Lower leg skin (tissue), 3 donors: ENCODE results near the gene ATRN.

Source experiments
- CTCF ChIP-seq, 3 donors: fragments of 450-650 bp; IDR thresholded peaks; one replicate each; pipeline ENCODE4 v1.5.1; 2016; ENCODE audit warnings: antibody characterized with exemption in 3 of 3, mild to moderate bottlenecking in 3 of 3, moderate library complexity in 2 of 3
- POLR2A ChIP-seq, 2 donors: fragments of 450-650 bp; IDR thresholded peaks; one replicate each; pipeline ENCODE4 v1.6.1; 2016 to 2017; ENCODE audit warnings: antibody characterized with exemption in 2 of 2, mild to moderate bottlenecking in 1 of 2, moderate library complexity in 1 of 2

- no peak for TF ChIP-seq POLR2A (IDR thresholded peaks at IDR 0.05)
- TF ChIP-seq CTCF (IDR thresholded peaks at IDR 0.05) = no peak
Observed at GRCh38 chr20:3673221-3674070, 202.6 kb downstream of the ATRN start.
